Measurements from ENCODE around the gene IFNA7.

GRCh38 chr9:21155501-21155900, 46.5 kb downstream of the IFNA7 start:
- TF ChIP-seq CTCF (conservative IDR thresholded peaks at IDR 0.05; ENCODE audit: low read depth, low read length) (no peak), EZH2 (IDR thresholded peaks at IDR 0.05; ENCODE audit: borderline replicate concordance, low read depth, low read length, poor library complexity, severe bottlenecking) (no peak)

Measured in A673 (cell line).